IMR-90 (cell line): ENCODE data around the gene TOMM40L. TPM values are rescaled to one million over a fixed set of nuclear protein-coding genes. Genes with fewer than 3 reads are reported as not detected.

Source experiments
- ATAC-seq: fragments of 200-7000 bp; cut with Tn5 transposase; 2 replicates; pipeline ENCODE4 v1.9.1; 2020; ENCODE audit warnings: low read depth, mild to moderate bottlenecking, moderate library complexity
- BruUV-seq: library from RNA; stranded (reverse); fragments of 400-500 nt; replicated peaks from 2 replicates; lab custom pipeline; 2021; lab: Mats Ljungman, UMichigan
- CTCF ChIA-PET: fragments of 300-600 bp; formaldehyde crosslinking; extraction: SDS; loops from one replicate; lab custom pipeline; 2021; ENCODE audit warnings: antibody characterized with exemption; lab: Yijun Ruan, JAX
- POLR2A ChIA-PET: fragments of 300-600 bp; sonication (Branson Sonifier 250); formaldehyde crosslinking; loops from one replicate; lab custom pipeline; 2022; ENCODE audit warnings: antibody characterized with exemption; ENCODE audit not compliant: unreplicated experiment; lab: Charles Lee
- DNase-seq: peaks from one replicate; pipeline ENCODE4 v3.0.0; 2013
- H2AFZ ChIP-seq: replicated peaks from 2 replicates; pipeline ENCODE3; 2013; ENCODE audit warnings: low read length, mild to moderate bottlenecking; ENCODE audit not compliant: poor library complexity
- H2AK5ac ChIP-seq: 2 replicates; pipeline ENCODE4 v1.6.1; 2013; ENCODE audit warnings: low read depth, low read length, inconsistent platforms
- H2AK9ac ChIP-seq: replicated peaks from 2 replicates; pipeline ENCODE3; 2013; ENCODE audit warnings: mild to moderate bottlenecking, low read depth, low read length, moderate library complexity; ENCODE audit not compliant: poor library complexity
- H2BK120ac ChIP-seq: 2 replicates; pipeline ENCODE4 v1.6.1; 2013; ENCODE audit warnings: low read depth, low read length, inconsistent platforms
- H2BK15ac ChIP-seq: 3 replicates; pipeline ENCODE4 v1.6.1; 2013; ENCODE audit warnings: low read depth, low read length, inconsistent platforms
- H2BK20ac ChIP-seq: 2 replicates; pipeline ENCODE4 v1.6.1; 2013; ENCODE audit warnings: low read depth, mild to moderate bottlenecking, inconsistent platforms, low read length, moderate library complexity
- H2BK5ac ChIP-seq: 2 replicates; pipeline ENCODE4 v1.6.1; 2013; ENCODE audit warnings: mild to moderate bottlenecking, low read depth, low read length, inconsistent platforms; ENCODE audit not compliant: poor library complexity, severe bottlenecking
- H3K14ac ChIP-seq: replicated peaks from 2 replicates; pipeline ENCODE4 v1.6.1; 2013; ENCODE audit warnings: low read depth, low read length, inconsistent platforms
- H3K18ac ChIP-seq: 2 replicates; pipeline ENCODE4 v1.6.1; 2013; ENCODE audit warnings: low read depth, low read length, control low read depth
- H3K23ac ChIP-seq: 2 replicates; pipeline ENCODE4 v1.6.1; 2013; ENCODE audit warnings: low read depth, low read length, inconsistent platforms
- H3K27ac ChIP-seq: 2 replicates; pipeline ENCODE4 v1.5.1; 2013; ENCODE audit warnings: mild to moderate bottlenecking, control low read depth, low read length; ENCODE audit not compliant: insufficient read depth
- H3K27me3 ChIP-seq: 2 replicates; pipeline ENCODE4 v1.6.1; 2013; ENCODE audit warnings: low read length; ENCODE audit not compliant: control insufficient read depth, insufficient read depth
- H3K36me3 ChIP-seq: 2 replicates; pipeline ENCODE4 v1.6.1; 2013; ENCODE audit warnings: low read length, mixed read lengths; ENCODE audit not compliant: control insufficient read depth, insufficient read depth
- H3K4ac ChIP-seq: 2 replicates; pipeline ENCODE4 v1.6.1; 2013; ENCODE audit warnings: low read depth, low read length, inconsistent platforms
- H3K4me1 ChIP-seq: 2 replicates; pipeline ENCODE4 v1.6.1; 2013; ENCODE audit warnings: low read length, mixed read lengths; ENCODE audit not compliant: control insufficient read depth, insufficient read depth
- H3K4me2 ChIP-seq: 2 replicates; pipeline ENCODE4 v1.6.1; 2013; ENCODE audit warnings: low read depth, mild to moderate bottlenecking, control low read depth, low read length, moderate library complexity
- H3K4me3 ChIP-seq: 2 replicates; pipeline ENCODE4 v1.5.1; 2013; ENCODE audit warnings: low read depth, mild to moderate bottlenecking, control low read depth, low read length, moderate library complexity; ENCODE audit not compliant: insufficient read depth
- H3K56ac ChIP-seq: 2 replicates; pipeline ENCODE4 v1.6.1; 2013; ENCODE audit warnings: low read length, inconsistent platforms; ENCODE audit not compliant: insufficient read depth; ENCODE audit errors: extremely low read depth
- H3K79me1 ChIP-seq, 2 experiments: 2 replicates each; pipeline ENCODE4 v1.6.1; 2013; ENCODE audit warnings: low read length in 2 of 2, inconsistent platforms in 1 of 2, low read depth in 1 of 2
- H3K9ac ChIP-seq: 2 replicates; pipeline ENCODE4 v1.6.1; 2013; ENCODE audit warnings: low read depth, low read length, control low read depth
- H3K9me1 ChIP-seq: 2 replicates; pipeline ENCODE4 v1.6.1; 2013; ENCODE audit warnings: low read length, inconsistent platforms; ENCODE audit not compliant: insufficient read depth
- H3K9me3 ChIP-seq: 2 replicates; pipeline ENCODE4 v1.6.1; 2013; ENCODE audit warnings: low read length; ENCODE audit not compliant: control insufficient read depth, insufficient read depth
- H4K20me1 ChIP-seq: 2 replicates; pipeline ENCODE4 v1.6.1; 2013; ENCODE audit warnings: low read length, inconsistent platforms; ENCODE audit not compliant: insufficient read depth
- H4K5ac ChIP-seq: 2 replicates; pipeline ENCODE4 v1.6.1; 2013; ENCODE audit warnings: mild to moderate bottlenecking, low read depth, low read length, control low read depth
- H4K8ac ChIP-seq, 2 experiments: 2 replicates each; pipeline ENCODE4 v1.6.1; 2013; ENCODE audit warnings: low read depth in 2 of 2, low read length in 2 of 2, control low read depth in 1 of 2, inconsistent platforms in 1 of 2
- H4K91ac ChIP-seq: 2 replicates; pipeline ENCODE4 v1.6.1; 2013; ENCODE audit warnings: low read depth, low read length, inconsistent platforms; ENCODE audit not compliant: insufficient read depth
- BHLHE40 ChIP-seq: fragments of 150-350 bp; IDR thresholded peaks from 2 replicates; pipeline ENCODE4 v1.6.1; 2016; ENCODE audit warnings: mild to moderate bottlenecking, low read depth, low read length
- CEBPB ChIP-seq: IDR thresholded peaks from 2 replicates; pipeline ENCODE4 v1.6.1; 2012; ENCODE audit warnings: low read depth, low read length, improper control_type of control experiment
- MAZ ChIP-seq: IDR thresholded peaks from 2 replicates; pipeline ENCODE4 v1.6.1; 2012; ENCODE audit warnings: low read depth, mild to moderate bottlenecking, low read length, improper control_type of control experiment, moderate library complexity, borderline replicate concordance
- WGBS, 2 experiments: methylation state at CpG; one replicate each; pipeline versions ENCODE4 v1.1.5 to v1.1.7; 2013; ENCODE audit warnings: missing lambda C conversion rate in 2 of 2; ENCODE audit not compliant: insufficient read length in 1 of 2; ENCODE audit errors: extremely low coverage in 2 of 2; 5-methylcytosine and 5-hydroxymethylcytosine counted together
- dilution Hi-C: fragments of 300-500 bp; cut with HindIII; formaldehyde crosslinking; loops from one replicate; pipeline ENCODE4 v1.14.3; 2018; ENCODE audit warnings: low sequenced_read_pairs; ENCODE audit not compliant: unreplicated experiment
- in situ Hi-C: fragments of 300-500 bp; cut with MboI; formaldehyde crosslinking; loops from 3 replicates; pipeline ENCODE4 v1.14.3; 2019; ENCODE audit warnings: low sequenced_read_pairs, inconsistent platforms, mixed read lengths
- intact Hi-C: fragments of 100-400 bp; cut with micrococcal nuclease; formaldehyde crosslinking; loops from 2 replicates; pipeline ENCODE4 v1.10.0; 2022
- polyA plus RNA-seq, 3 experiments: library from polyadenylated mRNA; depleted of rRNA; stranded (reverse); fragments of >200 nt; gene quantifications; 2 replicates each; pipeline ENCODE4 v1.2.3, GENCODE V29; 2012; ENCODE audit warnings: low replicate concordance in 1 of 3
- total RNA-seq: library from RNA; depleted of rRNA; stranded (reverse); fragments of >200 nt; gene quantifications from 2 replicates; pipeline ENCODE4 v1.2.3, GENCODE V29; 2012

TOMM40L gene
- total and polyA plus RNA-seq, 2 of the 4 experiments (the other 2 are of a cell fraction): 7.7 to 12.5 TPM

GRCh38 chr1:161228032-161228431, 2.2 kb downstream of the TOMM40L start:
- H3K79me1 ChIP-seq: peaks cover 9 to 17% of the 10 kb centered on the region in 2 experiments; a peak in 3 of 4 replicates
- H3K4me2 ChIP-seq: no peak overlapping the region
- H3K56ac ChIP-seq: no peak overlapping the region
- no peak overlapping the region for H2BK20ac ChIP-seq
- H3K9me1 ChIP-seq: peaks cover 8% of the 10 kb centered on the region; the same call in 1 of the 2 replicates
- intact Hi-C loops (no loop called here), dilution Hi-C loops (no loop called here), in situ Hi-C loops (loop anchor here (5.0 kb wide), 2 partner anchors 64 to 154 kb away; no protein-coding TSS in a partner anchor)
- H2AK5ac ChIP-seq: no peak overlapping the region
- H4K20me1 ChIP-seq: no peaks in the 10 kb centered on the region
- no peak overlapping the region for H2BK5ac ChIP-seq
- ATAC-seq: no peak
- BruUV-seq: no TSS peak
- no peak overlapping the region for H3K14ac ChIP-seq
- no peaks in the 10 kb centered on the region for H3K27me3 ChIP-seq
- CTCF ChIA-PET: interaction anchor here (0.6 to 1.1 kb wide), 2 partner anchors 63 to 75 kb away, joined by 3 to 5 read pairs; no protein-coding TSS in a partner anchor
- H2AFZ ChIP-seq: no peak overlapping the region
- H3K9me3 ChIP-seq: no peaks in the 10 kb centered on the region
- H4K5ac ChIP-seq: no peak overlapping the region
- H3K4me3 ChIP-seq: no peak overlapping the region
- H4K8ac ChIP-seq: no peak overlapping the region
- no peak overlapping the region for H3K23ac ChIP-seq
- TF ChIP-seq BHLHE40 (no peak), MAZ (no peak), CEBPB (no peak)
- no peak overlapping the region for H3K4ac ChIP-seq
- H2BK120ac ChIP-seq: no peak overlapping the region
- H4K91ac ChIP-seq: no peak overlapping the region
- no peak overlapping the region for H3K9ac ChIP-seq
- H2AK9ac ChIP-seq: no peak overlapping the region
- H3K4me1 ChIP-seq: peaks cover 9% of the 10 kb centered on the region; the same call in 1 of the 2 replicates
- no peak overlapping the region for H3K18ac ChIP-seq
- POLR2A ChIA-PET: no interaction called here
- peaks cover 19% of the 10 kb centered on the region for H3K36me3 ChIP-seq
- no CpG with 5 or more reads among the region's 7 CpGs for WGBS, 2 experiments
- DNase-seq: no peak
- no peak overlapping the region for H2BK15ac ChIP-seq
- no peak overlapping the region for H3K27ac ChIP-seq
